ENCODE results near the gene B3GALT6.

B3GALT6 gene

GRCh38 chr1:1259951-1260600 is 28.0 kb downstream of the B3GALT6 start:
- DNase-seq: peak in 3 of 56 donors; percentile 7 to 26 (median 15)

- DNase-seq: no peak
Observed at GRCh38 chr1:1260843-1261560, 29.0 kb downstream of the B3GALT6 start.

GRCh38 chr1:1262071-1262470 is 30.0 kb downstream of the B3GALT6 start:
- DNase-seq: no peak

- no peak for DNase-seq
Observed at GRCh38 chr1:1262758-1263157, 30.7 kb downstream of the B3GALT6 start.

GRCh38 chr1:1264026-1264425 is 32.0 kb downstream of the B3GALT6 start:
- DNase-seq: no peak

GRCh38 chr1:1264868-1265272 is 32.8 kb downstream of the B3GALT6 start:
- no peak for DNase-seq

- no peak for DNase-seq
Observed at GRCh38 chr1:1267488-1268283, 35.6 kb downstream of the B3GALT6 start.

GRCh38 chr1:1268284-1268682 is 36.2 kb downstream of the B3GALT6 start:
- DNase-seq: no peak

GRCh38 chr1:1270813-1271212 is 38.8 kb downstream of the B3GALT6 start:
- no peak for DNase-seq

- DNase-seq: no peak
Observed at GRCh38 chr1:1272341-1273208, 40.5 kb downstream of the B3GALT6 start.

- DNase-seq: no peak
Observed at GRCh38 chr1:1273209-1273511, 41.1 kb downstream of the B3GALT6 start.

- DNase-seq: peak in 55 of 56 donors; percentile 73 to 96 (median 91)
Observed at GRCh38 chr1:1273512-1274298, 41.7 kb downstream of the B3GALT6 start, which contains the start of gene UBE2J2. TSS of gene UBE2J2 (minus strand) at chr1:1273854. CDS start at chr1:1267992, 5,862 bp downstream.

GRCh38 chr1:1274299-1274930 is 42.4 kb downstream of the B3GALT6 start:
- DNase-seq: no peak

GRCh38 chr1:1274931-1275431 is 42.9 kb downstream of the B3GALT6 start:
- DNase-seq: no peak

GRCh38 chr1:1275836-1276235 is 43.8 kb downstream of the B3GALT6 start:
- no peak for DNase-seq

- no peak for DNase-seq
Observed at GRCh38 chr1:1278620-1279019, 46.6 kb downstream of the B3GALT6 start.

- no peak for DNase-seq
Observed at GRCh38 chr1:1279028-1279427, 47.0 kb downstream of the B3GALT6 start.

- no peak for DNase-seq
Observed at GRCh38 chr1:1280782-1281481, 48.9 kb downstream of the B3GALT6 start.

Measured in nucleus accumbens (tissue), 56 donors.